ENCODE data around the gene HSPB6. TPM values are rescaled to one million over a fixed set of nuclear protein-coding genes. Genes with fewer than 3 reads are reported as not detected.

Gene HSPB6
- total RNA-seq, 1 experiment from 2014 or later = 0.93 TPM

GRCh38 chr19:35738887-35739229 is 18.0 kb downstream of the HSPB6 start:
- peaks cover 15 to 17% of the 10 kb centered on the region in 2 experiments; a peak in 3 of 4 replicates for H3K4me1 ChIP-seq (ENCODE audit: control insufficient read depth in 1 of 2, insufficient read depth in 2 of 2, low read length in 2 of 2)
- no peak for TF ChIP-seq SRF (IDR thresholded peaks at IDR 0.05; ENCODE audit: low read depth)
- no peak for TF ChIP-seq REST (IDR thresholded peaks at IDR 0.05; ENCODE audit: low read depth)
- no peak for TF ChIP-seq POLR2AphosphoS5 (IDR thresholded peaks at IDR 0.05; ENCODE audit: low read depth, low read length)
- no peak for TF ChIP-seq EZH2 (IDR thresholded peaks at IDR 0.05)
- no peak overlapping the region for H3K9ac ChIP-seq (ENCODE audit: low read length)
- H3K9me3 ChIP-seq (ENCODE audit: control insufficient read depth in 1 of 2, insufficient read depth in 1 of 2, low read depth in 1 of 2, low read length in 2 of 2) = no peaks in the 10 kb centered on the region
- no peaks in the 10 kb centered on the region for H4K20me1 ChIP-seq (ENCODE audit: insufficient read depth)
- no peak overlapping the region for H3K4me2 ChIP-seq (ENCODE audit: low read length)
- DNase-seq (ENCODE audit: low read depth, low spot score) (no peak), ATAC-seq (no peak)
- H3K27me3 ChIP-seq (ENCODE audit: insufficient read depth, low read length) = no peaks in the 10 kb centered on the region
- intact Hi-C loops (cut with micrococcal nuclease) = no loop called here
- peaks cover 19 to 30% of the 10 kb centered on the region in 2 experiments; a peak in 3 of 4 replicates for H3K36me3 ChIP-seq (ENCODE audit: control insufficient read depth in 1 of 2, insufficient read depth in 2 of 2, low read length in 2 of 2)
- ChIA-PET POLR2A (interaction anchor here (1.9 to 2.2 kb wide), 2 partner anchors 9 kb away, joined by 5 to 7 read pairs; partner anchors contain the start of gene LIN37), CTCF (no interaction called here), RAD21 (ENCODE audit: low non-redundant PET in 1 of 2, low total read pairs in 2 of 2, uncharacterized antibody in 2 of 2, unreplicated experiment in 2 of 2) (no interaction called here)
- no TSS peak for BruUV-seq (replicated peaks)
- no peak overlapping the region for H3K27ac ChIP-seq (ENCODE audit: low read depth, low read length)
- H3K4me3 ChIP-seq (replicated peaks in 1 of 2; ENCODE audit: low read depth in 1 of 2, low read length in 2 of 2) = no peak overlapping the region
- H3K79me2 ChIP-seq (ENCODE audit: insufficient read depth, low read length) = no peaks in the 10 kb centered on the region
- H3K9me2 ChIP-seq (ENCODE audit: insufficient read depth) = no peaks in the 10 kb centered on the region
- H2AFZ ChIP-seq (ENCODE audit: low read depth, low read length, poor library complexity, severe bottlenecking) = no peak overlapping the region
